Body of pancreas (tissue), 4 donors: Measurements from ENCODE around the gene MOXD1. TPM values are rescaled to one million over a fixed set of nuclear protein-coding genes. Genes with fewer than 3 reads are reported as not detected.

Experiments used
- ATAC-seq: fragments of 150-250 bp; one replicate; pipeline ENCODE4 v1.9.1; 2016
- DNase-seq, 4 donors: peaks; one replicate each; pipeline ENCODE4 v3.0.0-alpha.2; 2019
- H3K27ac ChIP-seq, 4 donors: fragments of 200-600 bp; sonication (generic); 1 replicate in 3 of 4; 2 replicates in 1 of 4; pipeline versions ENCODE4 v1.5.1 to v1.6.1; 2016 to 2019; ENCODE audit warnings: mild to moderate bottlenecking in 1 of 4, mixed read lengths in 1 of 4, moderate library complexity in 1 of 4
- H3K27me3 ChIP-seq, 2 donors: fragments of 200-600 bp; sonication (generic); one replicate each; pipeline ENCODE4 v1.6.0; 2016; ENCODE audit warnings: mild to moderate bottlenecking in 1 of 2
- H3K36me3 ChIP-seq, 2 donors: fragments of 200-600 bp; sonication (generic); replicated peaks in 1 of 2; 2 replicates each; pipeline ENCODE4 v1.5.1; 2016; ENCODE audit warnings: low read depth in 2 of 2; ENCODE audit not compliant: insufficient read depth in 1 of 2
- H3K4me1 ChIP-seq: fragments of 200-600 bp; sonication (generic); one replicate; pipeline ENCODE4 v1.6.0; 2016
- H3K4me3 ChIP-seq, 2 donors: fragments of 200-600 bp; sonication (generic); 1 replicate in 1 of 2; 2 replicates in 1 of 2; pipeline ENCODE4 v1.5.1; 2016 to 2019
- H3K9me3 ChIP-seq, 3 donors: fragments of 200-600 bp; sonication (generic); 1 replicate in 2 of 3; 2 replicates in 1 of 3; pipeline ENCODE4 v1.5.1; 2016
- POLR2A ChIP-seq, 3 donors: fragments of 450-650 bp; IDR thresholded peaks; one replicate each; pipeline ENCODE4 v1.6.1; 2016; ENCODE audit warnings: antibody characterized with exemption in 3 of 3, mild to moderate bottlenecking in 2 of 3
- WGBS, 2 donors: methylation state at CpG; one replicate each; pipeline ENCODE4 v1.1.5; 2017; 5-methylcytosine and 5-hydroxymethylcytosine counted together
- intact Hi-C: fragments of 100-400 bp; cut with DNase I; formaldehyde crosslinking; loops from one replicate; pipeline ENCODE4 v1.15.1; 2023
- total RNA-seq, 2 donors: library from RNA; depleted of rRNA; stranded (reverse); fragments of >200 nt; gene quantifications; one replicate each; pipeline ENCODE4 v1.1.0, GENCODE V29; 2016
- TF ChIP-seq, protein P1 (sequence below), 7 experiments: fragments of 450-650 bp in 4 of 7; fragments of 200-600 bp in 3 of 7; sonication (generic) in 3 of 7; IDR thresholded peaks; one replicate each; pipeline ENCODE4 v1.5.1; 2016 to 2019; ENCODE audit warnings: antibody characterized with exemption in 7 of 7

The MOXD1 gene
- total RNA-seq, 2 donors from 2014 or later, result 0.66 to 3.9 TPM

DNA sequence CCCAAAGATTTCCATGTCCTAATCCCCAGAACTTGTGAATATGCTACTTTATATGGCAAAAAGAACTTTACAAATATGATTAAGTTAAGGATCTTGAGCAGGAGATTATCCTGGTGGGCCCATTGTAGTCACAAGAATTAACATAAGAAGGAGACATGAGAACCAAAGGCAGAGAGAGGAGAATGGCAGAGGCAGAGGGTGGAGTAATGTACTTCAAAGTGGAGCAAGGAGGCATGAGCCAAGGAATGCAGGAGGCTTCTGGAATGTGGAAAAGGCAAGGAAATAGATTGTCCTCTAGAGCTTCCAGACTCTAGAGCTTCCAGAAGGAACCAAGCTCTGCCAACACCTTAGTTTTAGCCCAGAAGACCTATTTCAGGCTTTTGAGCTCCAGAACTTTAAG, 147.4 kb downstream of the MOXD1 start:
- ATAC-seq (no peak), DNase-seq (no peak)
- Histone ChIP-seq H3K27ac (no peak overlapping the region), H3K27me3 (no peaks in the 10 kb centered on the region), H3K9me3 (no peaks in the 10 kb centered on the region), H3K4me3 (no peak overlapping the region), H3K36me3 (no peaks in the 10 kb centered on the region), H3K4me1 (no peaks in the 10 kb centered on the region)
- intact Hi-C loops, result no loop called here
- no peak for TF ChIP-seq POLR2A (IDR thresholded peaks at IDR 0.05)
- TF ChIP-seq, protein P1, sequence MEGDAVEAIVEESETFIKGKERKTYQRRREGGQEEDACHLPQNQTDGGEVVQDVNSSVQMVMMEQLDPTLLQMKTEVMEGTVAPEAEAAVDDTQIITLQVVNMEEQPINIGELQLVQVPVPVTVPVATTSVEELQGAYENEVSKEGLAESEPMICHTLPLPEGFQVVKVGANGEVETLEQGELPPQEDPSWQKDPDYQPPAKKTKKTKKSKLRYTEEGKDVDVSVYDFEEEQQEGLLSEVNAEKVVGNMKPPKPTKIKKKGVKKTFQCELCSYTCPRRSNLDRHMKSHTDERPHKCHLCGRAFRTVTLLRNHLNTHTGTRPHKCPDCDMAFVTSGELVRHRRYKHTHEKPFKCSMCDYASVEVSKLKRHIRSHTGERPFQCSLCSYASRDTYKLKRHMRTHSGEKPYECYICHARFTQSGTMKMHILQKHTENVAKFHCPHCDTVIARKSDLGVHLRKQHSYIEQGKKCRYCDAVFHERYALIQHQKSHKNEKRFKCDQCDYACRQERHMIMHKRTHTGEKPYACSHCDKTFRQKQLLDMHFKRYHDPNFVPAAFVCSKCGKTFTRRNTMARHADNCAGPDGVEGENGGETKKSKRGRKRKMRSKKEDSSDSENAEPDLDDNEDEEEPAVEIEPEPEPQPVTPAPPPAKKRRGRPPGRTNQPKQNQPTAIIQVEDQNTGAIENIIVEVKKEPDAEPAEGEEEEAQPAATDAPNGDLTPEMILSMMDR (IDR thresholded peaks at IDR 0.05), result no peak

DNA sequence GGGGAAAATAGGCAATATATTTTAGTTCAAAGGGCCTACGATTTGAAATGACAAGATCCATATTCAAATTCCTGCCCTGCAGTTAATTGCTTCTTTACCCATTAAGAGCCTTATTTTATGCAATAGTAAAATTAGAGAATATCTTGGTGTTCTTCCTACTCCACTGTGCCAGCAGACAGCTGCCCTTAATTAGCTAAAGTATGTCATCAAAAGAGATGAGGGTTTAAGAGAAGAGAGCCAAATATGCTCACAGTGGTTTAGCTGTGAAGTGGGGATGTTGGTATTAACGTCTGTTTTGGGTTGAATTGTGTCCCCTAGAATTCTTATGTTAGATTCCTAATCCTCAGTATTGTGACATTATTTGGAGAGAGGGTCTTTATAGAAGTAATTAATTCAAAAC, 148.1 kb downstream of the MOXD1 start:
- Histone ChIP-seq H3K4me1 (no peaks in the 10 kb centered on the region), H3K27ac (no peak overlapping the region), H3K27me3 (no peaks in the 10 kb centered on the region), H3K36me3 (no peaks in the 10 kb centered on the region), H3K9me3 (no peaks in the 10 kb centered on the region), H3K4me3 (no peak overlapping the region)
- no peak for ATAC-seq
- no peak for TF ChIP-seq POLR2A (IDR thresholded peaks at IDR 0.05)
- intact Hi-C loops, result no loop called here
- no peak for DNase-seq
- WGBS, 2 donors, result 44 to 69% methylated on average over 2 of the region's 2 CpGs

DNA sequence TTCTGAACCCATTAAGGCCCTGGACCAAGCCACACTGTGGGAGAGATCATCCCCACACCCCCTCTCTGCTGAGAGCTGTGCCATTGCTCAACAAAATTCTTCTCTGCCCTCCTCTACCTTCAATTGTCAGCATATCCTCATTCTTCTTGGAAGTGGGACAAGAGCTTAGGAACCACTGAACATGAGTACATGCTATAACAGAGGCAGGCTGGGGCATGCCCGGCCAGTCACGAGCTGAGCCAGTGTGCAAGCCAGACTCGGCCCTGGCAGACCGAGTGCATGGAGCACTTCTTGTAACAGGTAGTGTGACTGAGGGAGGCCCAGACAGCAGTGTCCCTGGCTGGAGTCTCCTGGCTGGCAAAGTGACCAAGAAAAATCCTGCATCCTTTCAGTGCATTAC, 149.2 kb downstream of the MOXD1 start:
- Histone ChIP-seq H3K9me3 (no peaks in the 10 kb centered on the region), H3K27ac (no peak overlapping the region), H3K4me1 (no peaks in the 10 kb centered on the region), H3K27me3 (no peaks in the 10 kb centered on the region), H3K4me3 (no peak overlapping the region), H3K36me3 (no peaks in the 10 kb centered on the region)
- ATAC-seq (no peak), DNase-seq (no peak)
- TF ChIP-seq, protein P1 (IDR thresholded peaks at IDR 0.05), result no peak
- no peak for TF ChIP-seq POLR2A (IDR thresholded peaks at IDR 0.05)
- 74 to 88% methylated on average over 4 of the region's 4 CpGs for WGBS, 2 donors
- intact Hi-C loops, result no loop called here

DNA sequence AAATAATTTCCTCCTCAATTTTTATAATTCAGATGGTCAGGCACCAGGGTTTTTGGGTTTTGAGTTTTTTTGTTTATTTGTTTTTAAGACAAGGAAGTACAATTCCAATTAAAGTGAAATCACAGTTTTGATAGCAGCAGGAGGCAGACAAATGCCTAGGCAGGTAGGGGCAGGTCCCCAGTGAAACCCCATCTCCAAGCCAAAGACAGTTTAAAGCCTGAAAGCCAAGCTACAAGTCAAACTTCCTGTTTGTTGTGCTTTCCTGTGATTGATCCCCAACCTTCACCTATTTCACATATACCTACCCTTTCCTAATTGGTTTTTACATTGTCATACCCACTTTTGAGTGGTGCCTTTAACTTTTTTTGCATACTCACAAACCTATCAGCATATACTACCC, 149.6 kb downstream of the MOXD1 start:
- DNase-seq, result no peak
- intact Hi-C loops, result no loop called here
- TF ChIP-seq, protein P1 (IDR thresholded peaks at IDR 0.05), result no peak
- TF ChIP-seq POLR2A (IDR thresholded peaks at IDR 0.05), result no peak
- H3K27me3 ChIP-seq, result no peaks in the 10 kb centered on the region
- H3K9me3 ChIP-seq, result no peaks in the 10 kb centered on the region
- ATAC-seq, result no peak
- H3K27ac ChIP-seq, result no peak overlapping the region
- H3K4me1 ChIP-seq, result no peaks in the 10 kb centered on the region
- H3K4me3 ChIP-seq, result no peak overlapping the region
- H3K36me3 ChIP-seq, result no peaks in the 10 kb centered on the region

DNA sequence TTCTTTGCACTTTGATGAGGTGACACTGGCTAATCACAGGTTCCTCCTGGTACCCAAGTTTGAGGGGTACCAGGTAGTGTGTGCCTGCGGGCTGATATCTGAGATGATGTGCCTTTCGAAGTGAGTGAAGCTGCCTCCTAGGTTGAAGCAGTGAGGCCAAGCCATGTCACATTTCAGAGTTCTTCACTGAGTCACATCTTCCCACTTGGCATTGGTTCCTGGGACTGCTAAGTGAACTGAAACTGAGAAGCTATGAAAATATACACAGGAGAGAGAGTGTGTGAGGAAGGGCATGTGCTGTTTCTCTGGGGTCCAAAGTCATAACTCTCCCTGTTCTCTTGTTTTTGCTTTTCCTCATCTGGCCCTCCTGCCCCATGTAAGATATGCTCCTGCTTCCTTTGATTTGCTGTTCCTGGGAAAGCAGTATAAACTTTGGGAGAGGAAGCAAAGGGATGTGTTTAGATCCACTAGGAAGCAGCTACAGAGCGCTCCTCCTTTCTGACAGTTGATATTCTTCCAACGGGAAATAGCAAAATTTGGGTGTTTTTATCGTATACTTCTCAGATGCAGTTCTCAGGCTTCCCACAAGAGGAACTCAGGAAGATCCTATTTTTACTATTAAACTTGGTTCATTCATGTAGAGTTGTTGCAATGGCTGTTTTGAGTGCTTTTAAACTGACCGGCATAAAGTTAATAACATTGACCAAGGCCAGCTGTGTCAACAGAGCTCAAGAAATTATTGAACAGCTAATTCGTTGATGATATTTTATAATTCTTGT, 153.7 kb downstream of the MOXD1 start:
- H3K4me3 ChIP-seq, result no peak overlapping the region
- H3K4me1 ChIP-seq, result no peaks in the 10 kb centered on the region
- WGBS, 2 donors, result 63 to 67% methylated on average over 6 to 7 of the region's 7 CpGs
- no peaks in the 10 kb centered on the region for H3K27me3 ChIP-seq
- no peaks in the 10 kb centered on the region for H3K9me3 ChIP-seq
- intact Hi-C loops, result no loop called here
- no peak for TF ChIP-seq POLR2A (IDR thresholded peaks at IDR 0.05)
- TF ChIP-seq, protein P1 (IDR thresholded peaks at IDR 0.05), result no peak
- no peak overlapping the region for H3K27ac ChIP-seq
- no peaks in the 10 kb centered on the region for H3K36me3 ChIP-seq
- ATAC-seq (no peak), DNase-seq (no peak)
